ENCODE data around the gene KRTAP10-10.

Gene KRTAP10-10

DNA sequence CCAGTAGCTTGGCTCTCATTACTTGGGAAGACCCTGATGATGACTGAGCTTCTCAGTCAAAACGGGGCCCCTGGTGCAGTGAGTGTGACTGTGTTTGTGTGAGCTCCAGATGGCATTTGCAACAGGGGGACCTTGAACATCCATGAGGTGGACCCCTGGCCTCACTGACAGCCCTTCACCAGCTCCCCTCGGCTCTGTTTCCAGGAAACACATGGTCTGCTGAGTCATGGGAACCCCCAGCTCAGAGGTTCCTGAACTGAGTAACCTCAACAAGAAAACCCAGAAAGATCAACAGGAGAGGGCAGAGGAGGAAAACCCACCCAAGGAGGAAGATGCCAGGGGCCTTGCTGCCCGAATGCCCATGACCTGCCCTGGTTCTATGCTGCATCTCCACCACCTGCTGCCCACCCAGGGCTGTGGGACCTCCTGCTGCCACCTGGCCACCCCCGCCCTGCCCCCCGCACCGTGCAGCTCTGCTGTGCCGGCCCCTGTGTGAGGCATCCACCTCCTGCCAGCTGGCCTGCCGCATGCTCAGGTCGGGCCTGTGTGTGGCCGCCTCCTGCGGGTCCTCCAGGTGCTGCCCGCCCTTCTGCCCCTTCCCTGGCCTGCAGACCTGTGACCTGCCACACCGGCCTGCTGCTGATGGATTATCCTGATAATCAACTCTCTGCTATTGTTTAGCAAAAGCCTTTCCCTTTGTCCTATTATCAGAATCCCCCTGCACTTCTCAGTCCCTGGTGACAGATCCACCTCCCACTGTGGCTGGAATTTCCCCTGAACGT is 49.0 kb downstream of the KRTAP10-10 start:
- FAIRE-seq: no peak

DNA sequence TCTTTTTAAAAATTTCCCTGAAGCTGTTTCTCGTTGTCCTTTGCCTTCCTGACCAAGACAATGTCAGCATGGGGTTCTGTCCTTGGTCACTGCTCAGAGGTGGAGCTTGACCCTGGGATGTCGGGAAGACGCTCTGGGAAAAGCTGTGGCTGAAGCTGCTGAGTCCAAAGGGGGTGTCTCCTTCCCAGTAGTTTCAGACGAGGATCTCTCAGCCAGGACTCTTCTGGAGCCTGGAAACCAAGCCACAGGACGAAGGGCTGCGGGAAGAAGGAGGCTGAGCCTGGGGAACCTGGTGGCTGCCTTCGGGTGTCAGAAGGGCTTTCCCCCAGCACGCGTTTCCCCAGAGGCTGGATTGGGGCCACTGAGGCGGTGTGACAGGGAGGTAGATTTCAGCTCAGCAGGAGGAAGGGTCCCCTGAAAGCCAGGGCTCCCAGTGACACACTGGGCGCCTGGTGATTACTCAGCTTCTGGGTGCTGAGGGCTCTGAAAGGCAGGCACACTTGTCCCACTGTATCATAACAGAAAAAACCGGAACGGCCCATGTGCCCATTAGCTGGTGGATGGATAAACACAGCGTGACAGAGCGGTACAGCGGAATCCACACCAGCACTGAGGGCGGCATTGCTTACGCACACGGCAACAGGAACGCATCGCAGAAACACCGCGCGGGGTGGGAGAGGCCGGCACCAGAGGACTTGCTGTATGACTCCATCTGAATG is 49.8 kb downstream of the KRTAP10-10 start:
- FAIRE-seq: no peak

DNA sequence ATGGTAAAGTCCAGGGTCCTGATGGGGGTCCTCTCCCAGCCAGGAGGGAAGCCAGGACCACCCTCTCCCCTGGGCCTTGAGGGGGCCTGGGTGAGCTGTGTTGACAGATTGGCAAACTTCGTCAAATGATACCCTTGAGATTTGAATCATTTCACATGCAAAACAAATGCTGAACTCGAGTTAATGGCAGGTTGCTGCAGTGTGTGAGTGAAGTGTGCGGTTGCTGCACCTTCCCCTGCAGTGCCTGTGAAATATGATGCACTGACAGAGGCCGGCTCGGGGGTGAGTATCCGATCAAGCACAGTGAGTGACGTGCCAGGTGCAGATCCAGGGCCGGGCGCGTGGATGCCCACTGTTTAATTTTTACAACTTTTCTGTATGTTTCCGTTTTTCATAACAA is 50.5 kb downstream of the KRTAP10-10 start:
- no peak for FAIRE-seq
